Germinal center (tissue), 1 donor: ENCODE measurements around the gene NUDT4B.
"Not testable (repeated sequence)": the region's sequence is repeated elsewhere in the genome, so short reads cannot be mapped to it uniquely, and the experiment has no call there.

Experiments
- DNase-seq: peaks from one replicate; pipeline ENCODE4 v3.0.0; 2012; ENCODE audit warnings: mixed read lengths, low spot score

Gene NUDT4B

DNA sequence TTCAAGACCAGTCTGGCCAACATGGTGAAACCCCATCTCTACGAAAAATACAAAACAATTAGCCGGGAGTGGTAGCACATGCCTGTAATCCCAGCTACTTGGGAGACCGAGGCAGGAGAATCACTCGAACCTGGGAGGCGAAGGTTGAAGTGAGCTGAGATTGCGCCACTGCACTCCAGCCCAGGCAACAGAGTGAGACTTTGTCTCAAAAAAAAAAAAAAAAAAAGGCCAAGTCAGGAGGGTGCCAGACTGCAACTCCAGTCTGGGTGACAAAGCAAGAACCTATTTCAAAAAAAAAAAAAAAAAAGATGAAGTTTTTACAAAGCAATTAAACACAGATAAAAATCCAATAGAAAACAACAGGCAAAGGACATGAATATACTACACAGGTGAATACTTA lies 9.9 kb upstream of the NUDT4B start:
- DNase-seq, result not testable (repeated sequence)

DNA sequence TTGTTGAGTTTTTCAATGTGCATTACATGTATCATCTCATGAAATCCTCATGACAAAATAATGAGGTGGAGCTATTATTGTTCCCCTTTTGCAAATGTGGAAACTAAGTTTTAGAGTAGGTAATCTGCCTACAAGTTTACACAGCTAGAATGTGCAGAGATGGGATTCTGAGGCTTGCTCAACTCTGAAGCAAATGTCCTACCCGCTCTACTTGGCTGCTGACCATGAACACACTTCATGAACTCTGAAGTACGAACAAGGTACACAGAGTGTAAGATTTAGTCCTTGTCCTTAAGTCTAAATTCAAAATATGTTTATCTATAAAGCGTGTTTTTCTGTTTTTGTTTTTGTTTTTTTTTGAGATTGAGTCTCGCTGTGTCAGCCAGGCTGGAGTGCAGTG lies 5.4 kb upstream of the NUDT4B start:
- DNase-seq, result not testable (repeated sequence)

DNA sequence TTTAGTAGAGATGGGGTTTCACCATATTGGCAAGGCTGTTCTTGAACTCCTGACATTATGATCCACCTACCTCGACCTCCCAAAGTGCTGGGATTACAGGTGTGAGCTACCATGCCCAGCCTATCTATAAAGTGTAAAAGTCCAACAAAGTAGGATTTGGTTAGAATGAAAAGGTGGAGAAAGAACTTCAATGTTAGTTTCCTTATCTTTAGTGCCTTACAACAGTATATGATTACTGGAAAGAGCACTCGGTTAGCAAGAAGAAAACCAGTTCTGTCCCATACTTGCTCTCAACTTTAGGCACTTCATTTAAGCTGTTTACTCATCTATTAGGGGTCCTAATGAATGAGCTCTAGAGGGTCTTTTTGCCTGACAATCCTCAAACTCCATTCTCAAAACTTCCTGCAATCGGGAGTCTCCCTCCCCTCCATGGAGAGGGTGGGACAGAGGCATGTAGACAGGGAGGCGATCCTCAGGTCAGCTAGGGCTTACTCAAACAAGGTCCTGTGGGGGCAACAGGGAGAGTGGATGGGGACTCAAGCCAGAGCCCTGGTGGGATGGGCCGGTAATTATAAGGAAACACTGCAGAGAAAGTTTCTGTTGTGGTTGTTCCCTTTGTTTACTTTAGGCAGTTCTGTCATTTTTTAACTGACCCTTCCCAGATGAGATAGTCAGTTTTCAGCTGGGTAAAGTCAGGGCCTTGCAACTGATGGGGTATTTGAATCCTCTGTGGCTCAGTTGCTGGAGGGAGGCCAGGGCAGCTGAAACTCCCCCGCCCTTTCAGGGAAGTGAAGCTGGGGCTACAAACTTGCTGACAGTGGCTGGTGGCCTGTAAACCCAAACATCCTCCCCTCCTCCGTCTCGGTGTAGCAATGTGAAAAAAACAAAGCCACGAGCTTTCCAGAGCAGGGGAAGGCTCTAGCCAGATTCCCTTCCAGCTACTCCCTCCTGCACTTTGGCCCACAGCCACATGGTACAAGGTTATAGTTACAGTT lies 4.6 kb upstream of the NUDT4B start:
- DNase-seq, result not testable (repeated sequence)

DNA sequence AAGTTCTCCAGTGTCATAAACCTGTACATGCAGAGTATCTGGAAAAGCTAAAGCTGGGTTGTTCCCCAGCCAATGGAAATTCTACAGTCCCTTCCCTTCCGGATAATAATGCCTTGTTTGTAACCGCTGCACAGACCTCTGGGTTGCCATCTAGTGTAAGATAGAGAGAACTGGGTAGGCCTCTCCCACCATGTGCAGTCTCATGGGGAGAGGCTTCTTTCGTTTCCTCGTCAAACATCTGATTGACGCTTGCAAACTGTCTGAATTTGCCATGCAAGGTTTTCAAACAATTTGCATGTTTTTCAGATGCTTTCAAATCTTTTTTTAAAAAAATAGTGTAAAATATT lies 734 bp downstream of the NUDT4B start:
- DNase-seq, result not testable (repeated sequence)

DNA sequence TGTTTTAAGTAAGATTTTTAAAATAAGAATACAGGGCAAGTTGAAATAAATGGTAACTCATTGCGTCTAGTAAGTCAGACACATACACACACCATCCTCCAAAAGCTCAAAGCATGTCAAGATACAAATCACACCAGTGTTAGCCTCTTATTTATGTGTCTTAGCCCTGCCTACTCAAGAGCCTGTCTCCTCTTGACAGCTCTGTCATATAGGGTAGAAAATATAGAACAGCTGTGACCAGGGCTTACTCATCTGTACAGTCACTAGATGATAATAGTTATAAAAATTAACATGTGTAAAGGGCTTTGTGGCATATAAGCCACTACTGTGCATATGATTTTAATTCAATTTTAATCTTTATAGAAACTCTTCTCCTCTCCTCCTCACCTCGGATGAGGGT lies 7.7 kb downstream of the NUDT4B start:
- DNase-seq, result not testable (repeated sequence)

DNA sequence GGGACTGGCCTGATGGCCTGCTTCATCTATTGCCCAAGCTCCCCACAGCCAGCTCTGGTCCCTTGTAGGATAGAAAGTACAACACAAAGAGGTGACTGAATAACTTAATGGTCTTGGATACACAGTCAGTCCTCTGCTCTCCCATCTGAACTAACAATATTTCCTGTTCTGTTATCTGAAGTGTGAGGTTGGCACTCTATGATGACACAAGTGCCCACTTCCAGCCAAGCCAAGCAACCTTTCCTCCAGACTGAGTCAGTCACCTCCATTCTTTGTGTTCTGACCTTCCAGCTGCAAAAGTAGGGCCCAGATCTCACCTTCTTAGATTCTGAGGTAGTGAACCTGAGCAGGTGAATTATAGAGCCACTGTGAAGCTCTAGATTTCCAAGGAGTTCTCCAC lies 8.9 kb downstream of the NUDT4B start:
- DNase-seq, result not testable (repeated sequence)

DNA sequence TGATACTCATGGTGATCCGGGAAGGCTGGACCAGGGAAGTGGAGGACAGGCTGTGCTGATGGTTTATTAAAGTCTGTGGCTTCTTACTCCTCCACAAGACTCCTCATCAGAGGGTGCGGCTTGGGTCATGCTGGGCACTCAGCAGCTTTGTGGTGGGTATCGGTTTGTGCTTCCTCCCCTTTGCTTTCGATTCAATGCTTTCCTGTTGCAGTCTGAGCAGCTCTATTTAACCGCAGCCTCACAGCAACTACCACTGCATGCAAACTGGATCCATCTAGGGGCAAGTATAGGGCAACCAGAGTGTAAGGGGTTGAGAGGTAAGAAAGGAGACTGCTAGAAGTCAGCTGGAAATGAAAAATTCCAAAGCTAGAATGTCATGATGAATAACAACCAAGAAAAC lies 9.8 kb downstream of the NUDT4B start:
- not testable (repeated sequence) for DNase-seq

DNA sequence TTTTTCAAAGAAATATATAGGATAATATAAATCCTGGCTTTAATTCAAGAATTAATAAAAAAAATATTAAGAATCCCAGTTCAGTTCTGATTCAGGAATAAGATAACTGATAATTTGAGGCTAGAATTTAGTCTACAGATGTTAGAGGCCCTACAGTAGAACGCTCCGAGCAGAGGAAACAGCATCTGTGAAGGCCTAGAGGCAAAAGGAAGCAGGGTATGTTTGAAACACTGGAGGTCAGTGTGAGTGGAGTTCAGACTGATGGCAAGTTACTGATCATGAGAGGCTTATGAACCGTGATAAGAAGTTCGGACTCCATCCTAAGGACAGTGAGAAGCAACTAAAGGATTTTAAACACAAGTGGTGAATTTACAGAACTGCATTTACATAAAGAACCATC lies 10.4 kb downstream of the NUDT4B start:
- DNase-seq, result not testable (repeated sequence)

DNA sequence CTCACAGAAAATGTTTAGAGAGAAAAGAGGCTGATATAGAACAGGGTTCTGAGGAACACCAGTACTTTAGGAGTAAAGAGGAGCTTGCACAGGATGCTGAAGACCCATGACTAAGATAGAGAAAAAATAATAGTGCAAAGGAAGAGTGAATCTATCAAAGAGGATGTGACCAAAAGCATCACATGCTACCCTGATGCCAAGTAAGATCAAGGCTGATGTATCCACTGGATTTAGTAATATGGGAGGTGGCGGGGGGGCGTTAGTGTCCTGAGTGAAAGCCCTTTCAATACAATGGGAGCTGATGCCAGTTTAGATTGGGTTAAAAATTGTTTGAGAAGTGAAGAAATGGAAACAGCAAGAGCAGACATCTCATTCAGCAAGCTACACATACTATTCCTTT lies 11.2 kb downstream of the NUDT4B start:
- DNase-seq, result not testable (repeated sequence)

DNA sequence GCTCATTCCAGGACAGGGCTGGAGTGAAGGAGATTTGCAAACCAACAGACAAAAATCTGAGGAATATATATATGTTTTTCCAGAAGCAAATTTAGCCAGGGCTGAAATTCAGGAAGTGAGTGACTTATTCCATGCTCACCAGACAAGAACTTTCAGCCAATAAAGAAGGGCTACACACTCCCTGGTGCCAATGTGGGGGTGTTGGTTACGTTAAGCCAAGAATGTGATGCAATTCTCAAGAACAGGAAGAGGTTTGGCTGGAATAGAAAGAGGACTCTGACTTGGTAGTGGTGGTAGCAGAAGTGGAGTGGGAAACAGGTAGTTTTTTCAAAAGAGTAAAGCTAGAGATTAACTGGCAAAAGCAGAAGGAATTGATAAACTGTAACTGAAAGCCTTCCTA lies 11.6 kb downstream of the NUDT4B start:
- not testable (repeated sequence) for DNase-seq

DNA sequence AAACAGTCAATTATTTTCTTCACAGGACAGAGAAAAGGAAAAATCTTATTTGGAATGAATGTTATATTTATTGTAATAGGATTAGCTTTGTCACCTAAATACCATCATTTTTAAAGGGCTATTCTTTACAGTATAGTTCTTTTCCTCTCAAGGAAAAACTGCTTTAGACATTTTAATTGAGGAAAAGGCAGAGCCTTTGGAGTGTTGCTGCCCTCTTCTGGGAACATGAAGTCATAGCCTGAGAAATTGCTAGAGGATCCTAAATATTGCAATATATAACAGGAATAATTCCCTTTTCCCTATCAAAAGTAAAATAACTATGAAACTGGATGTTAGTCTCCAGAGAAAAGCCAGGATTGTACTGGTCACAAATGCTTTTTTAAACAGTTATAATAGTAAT lies 12.8 kb downstream of the NUDT4B start:
- DNase-seq, result not testable (repeated sequence)

DNA sequence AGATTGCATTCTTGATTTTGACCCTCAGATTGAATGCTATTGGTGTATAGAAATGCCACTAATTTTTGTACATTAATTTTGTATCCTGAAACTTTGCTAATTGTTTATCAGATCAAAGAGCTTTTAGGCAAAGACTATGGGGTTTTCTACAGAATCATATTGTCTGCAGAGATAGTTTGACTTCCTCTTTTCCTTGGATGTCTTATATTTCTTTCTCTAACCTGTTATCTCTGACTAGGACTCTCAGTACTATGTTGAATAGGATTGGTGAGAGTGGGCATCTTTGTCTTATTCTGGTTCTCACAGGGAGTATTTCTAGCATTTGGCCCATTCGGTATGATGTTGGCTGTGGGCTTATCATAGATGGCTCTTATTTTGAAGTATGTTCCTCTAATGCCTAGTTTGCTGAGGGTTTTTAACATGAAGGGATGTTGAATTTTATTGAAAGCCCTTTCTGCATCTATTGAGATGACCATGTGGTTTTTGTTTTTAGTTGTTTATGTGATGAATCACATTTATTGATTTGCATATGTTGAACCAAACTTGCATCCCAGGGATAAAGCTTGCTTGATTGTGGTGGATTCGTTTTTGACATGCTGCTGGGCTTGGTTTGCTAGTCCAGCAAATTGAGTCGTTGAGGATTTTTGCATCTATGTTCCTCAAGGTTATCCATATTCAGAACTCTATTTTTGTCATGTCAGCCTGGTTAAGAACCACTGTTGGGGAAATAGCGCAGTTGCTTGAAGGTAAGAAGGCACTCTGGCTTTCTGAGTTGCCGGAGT lies 16.9 kb downstream of the NUDT4B start:
- not testable (repeated sequence) for DNase-seq

DNA sequence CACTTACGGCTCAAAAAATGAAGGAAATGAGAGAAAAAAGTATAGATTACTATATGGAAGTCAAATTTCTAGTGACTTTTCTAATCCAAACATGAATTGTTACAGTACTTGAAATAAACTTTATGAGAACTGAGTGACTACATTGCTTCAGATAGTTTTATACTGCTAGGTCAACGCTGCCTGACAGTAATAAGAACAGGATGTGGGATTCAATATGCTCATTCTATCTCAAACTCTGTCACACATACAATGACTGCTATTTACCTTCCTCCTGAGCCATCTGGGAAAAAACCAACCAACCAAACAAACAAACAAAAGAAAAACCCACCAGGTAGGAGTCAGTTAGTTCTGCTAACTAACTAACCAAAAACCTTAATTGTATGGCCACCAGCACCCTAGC lies 20.0 kb downstream of the NUDT4B start:
- DNase-seq, result not testable (repeated sequence)

DNA sequence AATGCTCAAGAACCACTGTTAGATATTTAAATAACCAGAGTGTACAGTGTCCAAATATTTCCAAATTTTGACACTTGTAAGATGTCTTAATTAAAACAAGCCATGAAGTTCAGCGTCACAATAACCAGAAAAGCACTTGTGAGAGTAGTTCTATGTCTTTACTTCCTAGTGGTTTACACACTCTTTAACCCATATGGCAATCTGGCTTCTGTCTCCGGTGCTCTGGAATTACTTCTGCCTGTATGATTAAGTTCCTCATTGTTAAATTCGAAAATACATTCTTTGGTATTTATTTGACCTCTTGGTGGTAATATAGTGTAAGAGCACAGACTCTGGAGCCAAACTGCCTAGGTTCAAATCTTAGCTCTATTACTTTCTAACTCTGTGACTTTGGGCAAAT lies 20.9 kb downstream of the NUDT4B start:
- not testable (repeated sequence) for DNase-seq

DNA sequence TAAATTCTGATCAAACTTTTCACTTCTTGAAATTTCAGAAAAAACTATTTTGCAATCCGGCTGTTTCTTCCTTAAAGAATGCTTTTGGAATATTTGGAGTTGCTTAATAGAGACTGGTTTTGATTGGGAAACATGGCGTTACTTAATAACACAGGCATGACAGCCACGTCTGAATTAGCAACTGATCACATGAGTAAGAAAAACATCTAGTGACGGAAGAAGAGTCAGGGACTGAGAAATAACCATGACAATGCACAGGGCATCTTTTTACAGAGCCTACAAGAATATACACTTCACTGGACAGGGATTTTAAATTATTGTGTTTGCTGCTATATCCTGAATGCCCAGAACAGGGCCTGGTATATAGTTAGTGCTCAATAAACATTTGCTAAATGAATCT lies 25.1 kb downstream of the NUDT4B start:
- not testable (repeated sequence) for DNase-seq

DNA sequence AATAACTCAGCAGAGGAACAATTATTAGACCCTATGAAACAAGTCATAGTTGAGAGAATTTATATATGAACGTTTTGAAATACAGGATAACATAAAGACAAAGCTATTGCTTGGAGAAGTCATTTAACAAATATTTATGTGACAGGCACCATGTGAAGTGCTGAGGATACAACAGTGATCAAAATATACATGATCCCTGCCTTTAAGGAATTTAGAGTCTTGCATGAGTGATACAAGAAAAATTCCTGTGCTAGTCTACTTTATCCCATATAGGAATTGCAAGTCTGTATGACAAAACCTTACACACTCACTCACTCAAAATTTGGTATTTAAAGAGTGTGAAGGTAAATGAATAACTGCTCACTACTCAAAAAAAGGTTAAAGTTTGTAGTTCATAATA lies 25.5 kb downstream of the NUDT4B start:
- DNase-seq, result not testable (repeated sequence)

DNA sequence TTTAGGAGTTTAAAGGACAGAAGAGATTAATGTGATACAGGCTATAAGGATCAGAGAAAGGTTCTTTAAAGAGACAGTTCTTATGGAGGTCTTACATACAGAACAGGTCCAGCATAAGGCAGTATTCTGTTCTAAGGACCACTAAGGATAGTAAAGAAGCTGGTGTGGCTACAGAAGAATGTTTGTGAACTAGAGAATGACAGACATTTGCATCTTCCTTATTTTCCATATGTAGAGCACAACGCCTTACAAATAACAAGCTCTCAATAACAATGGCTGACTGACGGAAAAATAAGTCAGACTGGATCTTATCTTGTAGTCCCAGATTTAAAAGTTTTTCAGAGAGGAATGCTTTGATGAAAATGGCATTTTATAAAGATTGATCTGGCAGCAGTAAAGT lies 26.7 kb downstream of the NUDT4B start:
- DNase-seq, result not testable (repeated sequence)

DNA sequence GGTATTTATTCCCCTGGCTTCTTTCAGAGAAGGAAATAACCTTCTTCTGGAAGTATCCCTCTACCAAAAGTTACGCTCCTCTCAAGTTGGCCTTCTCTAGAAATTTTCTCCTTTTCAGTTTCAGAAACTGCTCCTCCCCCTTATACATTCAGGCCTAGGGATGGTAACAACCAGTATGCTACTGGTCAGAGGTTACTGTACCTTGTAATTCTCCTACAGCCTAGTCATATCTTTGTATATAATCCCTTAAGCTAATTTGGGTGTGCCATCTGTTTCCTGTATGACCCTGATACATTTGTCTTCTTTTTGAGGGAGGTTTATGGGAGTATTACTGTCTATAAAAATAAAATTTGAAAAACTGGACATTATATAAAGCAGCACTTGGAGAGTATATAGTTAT lies 29.1 kb downstream of the NUDT4B start:
- DNase-seq, result not testable (repeated sequence)

DNA sequence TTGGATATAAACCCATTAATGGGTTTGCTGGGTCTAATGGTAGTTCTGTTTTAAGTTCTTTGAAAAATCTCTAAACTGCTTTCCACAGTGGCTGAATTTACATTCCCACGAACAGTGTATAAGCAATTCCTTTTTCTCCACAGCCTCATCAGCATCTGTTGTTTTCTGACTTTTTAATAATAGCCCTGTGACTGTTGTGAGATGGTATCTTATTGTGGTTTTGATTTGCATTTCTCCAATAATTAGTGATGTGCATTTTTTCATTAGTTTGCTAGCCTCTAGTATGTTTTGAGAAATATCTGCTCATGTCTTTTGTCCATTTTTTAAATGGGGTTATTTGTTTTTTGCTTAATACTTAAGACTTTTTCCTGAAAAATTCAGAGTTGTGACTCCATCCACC lies 31.8 kb downstream of the NUDT4B start:
- not testable (repeated sequence) for DNase-seq

DNA sequence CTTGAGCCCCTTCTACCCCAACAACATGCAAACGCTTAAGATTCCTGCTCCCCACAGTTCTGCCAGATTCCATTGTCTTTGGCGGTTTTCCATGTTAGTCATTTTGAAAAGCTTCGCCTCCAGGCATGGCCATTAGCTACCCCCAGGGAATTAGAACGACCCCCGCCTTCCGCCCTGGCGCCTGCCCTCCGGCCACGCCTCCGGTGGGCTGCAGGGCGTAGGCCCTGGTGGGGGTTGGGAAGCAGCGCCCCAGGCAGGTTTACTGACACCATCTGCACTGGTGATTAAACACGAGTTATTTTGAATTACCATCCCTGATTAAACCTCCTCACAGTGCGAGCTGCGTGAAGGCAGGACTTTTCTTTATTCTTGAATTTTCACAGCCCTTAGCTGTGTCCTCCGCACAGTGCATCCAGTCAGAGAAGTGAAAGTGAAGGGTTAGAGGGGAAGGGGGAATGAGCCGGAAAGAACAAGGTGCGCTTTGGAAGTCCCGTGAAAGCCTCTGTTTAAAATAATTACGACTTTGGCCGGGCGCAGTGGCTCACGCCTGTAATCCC lies 43.0 kb downstream of the NUDT4B start:
- not testable (repeated sequence) for DNase-seq

DNA sequence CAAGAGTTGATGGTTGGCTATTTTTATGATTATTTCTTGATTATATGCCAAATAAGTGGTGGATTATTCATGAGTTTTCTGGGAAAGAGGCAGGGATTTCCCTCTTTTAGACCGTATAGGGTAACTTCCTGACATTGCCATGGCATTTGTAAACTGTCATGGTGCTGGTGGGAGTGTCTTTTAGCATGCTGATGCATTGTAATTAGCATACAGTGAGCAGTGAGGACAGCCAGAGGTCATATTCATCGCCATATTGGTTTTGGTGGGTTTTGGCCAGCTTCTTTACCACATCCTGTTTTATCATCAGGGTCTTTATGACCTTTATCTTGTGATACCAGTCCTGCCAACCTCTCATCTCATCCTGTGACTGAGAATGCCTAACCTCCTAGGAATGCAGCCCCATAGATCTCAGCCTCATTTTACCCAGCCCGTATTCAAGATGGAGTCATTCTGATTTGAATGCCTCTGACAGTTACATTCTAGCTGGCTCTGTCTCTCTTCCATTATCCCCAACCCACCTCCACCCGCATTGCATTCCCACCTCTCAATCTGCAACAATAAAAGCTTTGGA lies 45.3 kb downstream of the NUDT4B start:
- not testable (repeated sequence) for DNase-seq
